Measurements from ENCODE around the gene ST3GAL3. TPM values are rescaled to one million over a fixed set of nuclear protein-coding genes. Genes with fewer than 3 reads are reported as not detected.

The ST3GAL3 gene
- total and polyA plus RNA-seq, 8 donors, result 5.6 to 11.4 (median 8.6) TPM

DNA sequence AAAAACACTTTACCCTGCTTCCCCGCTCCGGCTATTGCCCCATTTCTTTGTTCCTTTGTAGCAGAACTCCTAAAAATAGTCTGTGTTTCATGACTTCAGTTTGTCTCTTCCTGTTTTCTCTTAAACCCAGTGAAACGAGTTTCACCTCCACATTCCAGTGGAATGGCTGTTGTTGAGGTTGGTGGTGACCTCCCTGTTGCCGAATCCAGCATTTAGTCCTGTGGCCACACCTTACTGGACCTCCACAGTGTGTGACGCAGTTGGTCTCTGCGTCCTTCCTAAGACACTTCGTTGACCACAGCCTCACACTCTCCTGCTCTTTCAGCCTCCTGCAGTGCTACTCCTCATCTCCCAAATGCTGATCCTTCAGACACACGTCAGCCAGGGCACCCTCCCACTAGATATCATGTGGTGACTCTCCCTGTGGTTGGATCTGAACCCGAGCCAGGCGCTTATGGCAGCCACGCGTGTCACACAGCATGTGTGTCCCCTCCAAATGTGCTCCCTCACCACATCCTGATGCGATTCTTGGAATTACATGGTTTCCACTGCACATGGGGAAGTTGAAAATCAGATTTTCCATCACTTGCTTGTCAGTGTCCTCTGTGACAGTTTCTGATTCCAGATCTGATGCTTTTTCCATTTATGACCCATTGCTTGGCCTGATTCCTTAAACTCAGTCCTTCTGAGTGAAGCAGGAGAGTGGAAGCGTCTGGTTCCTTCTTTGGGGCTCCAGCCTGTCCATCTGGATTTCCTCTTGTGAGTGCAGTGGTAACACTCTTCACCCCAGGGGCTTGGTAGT is 127.1 kb downstream of the ST3GAL3 start:
- no peak for FAIRE-seq
- H3K27me3 ChIP-seq, result no peaks in the 10 kb centered on the region
- H3K4me1 ChIP-seq, result no peaks in the 10 kb centered on the region
- TF ChIP-seq CTCF (IDR thresholded peaks at IDR 0.05), result no peak
- peak overlapping the region in 1 of 4 donors; percentile 5 for H3K27ac ChIP-seq
- no peak for DNase-seq
- peak in 2 of 4 donors; percentile 35 to 40 for ATAC-seq
- H3K4me3 ChIP-seq, result no peak overlapping the region
- no peaks in the 10 kb centered on the region for H3K36me3 ChIP-seq
- no peaks in the 10 kb centered on the region for H3K9me3 ChIP-seq
- intact Hi-C loops (cut with DNase I), result no loop called here
- WGBS, 2 donors, result 86 to 90% methylated on average over 14 of the region's 14 CpGs

- Histone ChIP-seq H3K9me3 (no peaks in the 10 kb centered on the region), H3K36me3 (no peaks in the 10 kb centered on the region), H3K27me3 (no peaks in the 10 kb centered on the region), H3K27ac (no peak overlapping the region), H3K4me1 (no peaks in the 10 kb centered on the region), H3K4me3 (no peak overlapping the region)
- intact Hi-C loops (cut with DNase I), result loop anchor here in 1 of 3 donors (2.0 kb wide), 1 partner anchor 49 kb away; no protein-coding TSS in a partner anchor
- DNase-seq (no peak), FAIRE-seq (no peak), ATAC-seq (peak in 2 of 4 donors; percentile 19 to 27)
- WGBS, 2 donors, result 88 to 92% methylated on average over 11 of the region's 11 CpGs
- TF ChIP-seq CTCF (IDR thresholded peaks at IDR 0.05), result no peak
Measured at GRCh38 chr1:43835082-43836021, 128.0 kb downstream of the ST3GAL3 start.

GRCh38 chr1:43836267-43836951 is 129.1 kb downstream of the ST3GAL3 start:
- FAIRE-seq, result no peak
- H3K4me3 ChIP-seq, result no peak overlapping the region
- TF ChIP-seq CTCF (IDR thresholded peaks at IDR 0.05), result no peak

DNA sequence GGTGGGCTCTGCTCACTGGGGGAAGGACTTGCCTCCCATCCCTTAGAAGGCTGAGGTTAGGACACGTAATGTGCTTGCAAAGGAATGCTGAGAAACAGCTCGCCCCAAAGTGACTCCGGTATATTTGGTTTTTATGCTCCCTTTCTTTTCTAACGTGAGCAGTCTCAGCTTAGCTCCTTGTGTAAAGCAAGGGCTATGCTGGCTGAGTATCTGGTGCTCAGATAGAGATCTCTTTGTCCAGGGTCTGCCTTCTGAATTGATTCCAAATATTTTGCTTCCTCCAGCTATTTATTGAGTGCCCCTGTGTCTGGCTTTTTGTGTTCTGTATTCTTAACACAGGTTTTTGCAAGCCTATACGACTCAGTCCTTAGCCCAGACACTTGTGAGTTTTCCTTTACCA is 131.7 kb downstream of the ST3GAL3 start:
- 87 to 91% methylated on average over 5 of the region's 5 CpGs for WGBS, 2 donors
- TF ChIP-seq CTCF (IDR thresholded peaks at IDR 0.05), result no peak
- Histone ChIP-seq H3K4me3 (no peak overlapping the region), H3K27ac (no peak overlapping the region), H3K36me3 (no peaks in the 10 kb centered on the region), H3K9me3 (no peaks in the 10 kb centered on the region), H3K27me3 (no peaks in the 10 kb centered on the region), H3K4me1 (no peaks in the 10 kb centered on the region)
- FAIRE-seq (no peak), ATAC-seq (no peak), DNase-seq (no peak)
- intact Hi-C loops (cut with DNase I), result no loop called here

More at GRCh38 chr1:43836267-43836951, 129.1 kb downstream of the ST3GAL3 start:
- H3K36me3 ChIP-seq, result no peaks in the 10 kb centered on the region
- no peaks in the 10 kb centered on the region for H3K27me3 ChIP-seq
- DNase-seq (peak; percentile 20 to 78 (median 56)), ATAC-seq (peak in 3 of 4 donors; percentile 72 to 76 (median 75))
- no peaks in the 10 kb centered on the region for H3K9me3 ChIP-seq
- no peaks in the 10 kb centered on the region for H3K4me1 ChIP-seq
- no peak overlapping the region for H3K27ac ChIP-seq
- intact Hi-C loops (cut with DNase I), result loop anchor here in 1 of 3 donors (2.0 kb wide), 1 partner anchor 48 kb away; no protein-coding TSS in a partner anchor
- 50 to 56% methylated on average over 6 of the region's 6 CpGs for WGBS, 2 donors
